Stimulated activated CD8-positive, alpha-beta memory T cell treated with anti-CD3 and anti-CD28 coated beads, Interleukin-12 subunit alpha, Interleukin-12 subunit beta, amount 100 ng/mL, for 1 hour (primary cell): ENCODE results near the gene TDRD6.
A peak's percentile ranks its signal among the peaks of the same experiment; 100 is the strongest.
"Not testable (repeated sequence)": the region's sequence is repeated elsewhere in the genome, so short reads cannot be mapped to it uniquely, and the experiment has no call there.

Experiments used
- DNase-seq: peaks from one replicate; pipeline ENCODE4 v3.0.0-alpha.2; 2020; ENCODE audit warnings: low read depth

TDRD6 gene

GRCh38 chr6:46687619-46688097 lies at the start of gene TDRD6:
TDRD6 (plus strand) TSS chr6:46687885; CDS start chr6:46688129, 244 bp downstream.
- no peak for DNase-seq

- no peak for DNase-seq
Measured at GRCh38 chr6:46637933-46638332, 49.8 kb upstream of the TDRD6 start.

DNA sequence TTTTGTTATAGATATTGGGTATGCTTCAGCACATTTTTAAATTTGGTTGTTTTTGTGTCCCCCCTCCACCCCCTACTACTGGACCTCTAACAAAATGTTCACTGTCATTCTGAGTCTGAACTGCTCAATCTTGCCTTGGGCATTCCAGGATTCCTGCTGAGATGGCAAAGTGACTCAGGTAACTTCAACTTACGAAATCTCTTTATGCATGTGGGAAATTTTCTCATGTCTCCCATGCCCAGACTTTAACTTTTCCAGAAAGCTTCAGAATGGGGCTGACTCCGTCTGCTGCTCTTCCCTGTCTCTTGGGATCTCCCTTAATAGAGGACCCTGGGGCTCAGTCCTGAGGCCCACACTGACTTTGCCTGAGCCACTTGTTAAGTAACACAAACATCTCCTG lies 49.0 kb upstream of the TDRD6 start:
- no peak for DNase-seq

- DNase-seq, result no peak
Measured at GRCh38 chr6:46642928-46643751, 44.5 kb upstream of the TDRD6 start.

DNA sequence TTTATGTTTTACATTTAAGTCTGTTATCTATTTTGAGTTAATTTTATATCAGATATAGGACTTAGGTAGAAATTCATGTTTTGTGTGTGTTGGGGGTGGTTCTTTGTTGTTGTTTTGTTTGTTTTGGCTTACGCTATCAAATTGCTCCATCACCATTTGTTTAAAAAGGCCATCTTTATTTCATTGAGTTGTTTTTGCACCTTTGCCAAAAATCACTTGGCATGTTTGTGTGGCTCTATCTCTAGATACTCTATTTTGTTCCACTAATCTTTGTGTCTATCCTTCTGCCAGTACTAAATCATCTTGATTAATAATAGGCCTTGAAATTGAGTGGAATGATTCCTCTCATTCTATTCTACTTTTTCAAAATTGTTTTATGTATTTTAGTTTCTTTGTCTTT lies 42.4 kb upstream of the TDRD6 start:
- DNase-seq, result no peak

- not testable (repeated sequence) for DNase-seq
Measured at GRCh38 chr6:46648108-46648507, 39.6 kb upstream of the TDRD6 start.

DNA sequence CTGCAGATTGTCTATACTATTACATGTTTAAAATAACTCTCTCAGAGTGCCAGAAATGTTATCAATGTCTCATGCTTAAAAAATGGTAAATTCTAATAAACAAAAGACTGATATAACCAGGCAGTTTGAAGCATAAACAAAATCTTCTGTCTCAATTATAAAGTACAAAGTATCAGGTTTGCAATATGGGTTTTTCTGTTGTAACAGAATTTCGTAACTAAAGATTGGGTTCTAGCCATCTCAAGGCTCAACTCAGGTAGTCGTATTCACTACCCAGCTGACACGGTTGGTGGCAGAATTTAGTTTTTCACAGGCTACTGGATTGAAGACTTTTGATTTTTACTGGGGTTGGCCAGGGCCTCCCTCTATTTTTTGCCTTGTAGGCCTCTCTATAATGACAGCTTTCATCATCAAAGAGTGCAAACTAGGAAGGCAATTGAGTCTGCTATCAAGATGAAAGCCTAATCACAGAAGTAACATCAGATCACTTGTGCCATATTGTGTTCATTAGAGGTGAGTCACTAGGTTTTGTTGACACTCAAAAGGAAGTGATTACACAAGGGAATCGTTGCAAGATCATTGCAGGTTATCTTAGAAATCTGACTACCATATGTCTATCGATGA lies 38.7 kb upstream of the TDRD6 start:
- DNase-seq, result no peak

DNA sequence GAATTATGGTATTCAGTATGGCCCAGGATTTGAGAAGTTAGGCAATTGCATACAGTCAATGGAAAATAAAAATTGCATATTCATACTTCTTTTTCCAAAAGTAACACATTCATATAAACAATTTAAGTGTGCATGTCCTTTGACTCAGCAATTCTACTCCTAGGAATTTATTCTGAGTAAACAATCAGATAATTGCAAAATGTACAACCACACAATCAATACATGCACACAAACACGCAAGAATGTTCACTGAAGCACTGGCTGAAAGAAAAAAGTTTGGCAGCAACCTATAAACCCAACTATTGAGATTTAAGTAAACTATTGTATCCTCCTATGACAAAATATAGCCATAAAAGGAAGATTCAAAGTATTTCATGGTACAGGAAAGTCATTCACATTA lies 36.7 kb upstream of the TDRD6 start:
- no peak for DNase-seq

DNA sequence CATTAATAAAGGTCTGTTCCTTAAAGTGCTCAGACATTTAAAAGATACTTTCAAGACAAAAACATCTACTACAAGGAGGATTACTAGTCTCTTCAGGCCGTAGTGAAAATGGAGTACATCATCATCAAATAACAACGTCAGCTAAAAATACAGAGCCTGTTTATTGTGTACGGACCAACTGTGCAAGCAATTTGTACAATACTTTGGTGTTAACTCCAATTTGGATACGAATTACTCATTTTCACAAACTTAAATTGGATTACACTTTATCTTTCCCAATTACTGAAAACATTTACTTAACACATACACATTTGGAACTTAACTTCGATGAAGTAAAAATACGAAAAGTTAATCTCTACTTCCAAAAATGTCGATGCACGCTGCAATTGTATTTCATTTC lies 35.9 kb upstream of the TDRD6 start:
- DNase-seq, result no peak

- no peak for DNase-seq
Measured at GRCh38 chr6:46652232-46652602, 35.5 kb upstream of the TDRD6 start.

DNA sequence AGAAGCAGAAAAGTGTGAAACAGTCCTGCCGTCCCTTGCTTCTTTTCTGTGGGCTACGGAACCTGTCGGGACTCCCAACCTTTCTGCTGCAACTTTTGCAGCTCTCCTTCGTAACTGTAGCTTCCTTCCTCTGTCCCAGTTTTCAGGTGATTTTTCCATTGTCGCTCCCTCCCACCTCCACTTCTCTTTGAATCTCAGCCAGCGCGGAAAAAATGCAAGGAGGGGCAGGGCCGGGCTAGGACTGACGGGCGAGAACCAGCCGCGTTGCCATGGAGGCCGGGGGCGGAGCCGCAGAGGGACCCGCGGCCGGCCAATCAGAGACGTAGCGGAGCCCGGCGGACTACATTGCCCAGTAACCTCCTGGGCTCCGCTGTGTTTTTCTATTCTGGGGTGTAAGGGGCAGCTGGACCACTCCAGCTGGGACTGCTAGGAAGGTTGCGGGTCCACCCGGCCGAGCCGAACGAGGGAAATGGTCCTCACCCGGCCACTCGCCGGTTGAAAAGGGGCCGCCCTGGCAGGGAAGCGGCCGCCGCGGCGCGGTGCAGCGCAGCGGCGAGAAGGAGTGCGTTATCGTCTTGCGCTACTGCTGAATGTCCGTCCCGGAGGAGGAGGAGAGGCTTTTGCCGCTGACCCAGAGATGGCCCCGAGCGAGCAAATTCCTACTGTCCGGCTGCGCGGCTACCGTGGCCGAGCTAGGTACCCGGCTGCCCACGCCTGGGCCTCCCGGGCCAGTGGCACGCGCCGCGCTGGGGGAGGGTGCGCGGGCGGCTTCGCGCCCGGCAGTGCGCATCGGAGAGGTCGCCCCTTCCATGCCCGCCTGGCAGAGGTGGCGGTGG lies 34.9 kb upstream of the TDRD6 start, which contains the start of the genes CYP39A1 and SLC25A27:
Gene CYP39A1, minus strand, starts transcription at position 216 of the 836 bp plus-strand sequence. CDS start 236 bp downstream, outside the sequence.
Gene SLC25A27, plus strand, starts transcription at position 373 of the 836 bp plus-strand sequence. Its CDS starts 218 bp downstream, at position 591.
- peak; percentile 66 for DNase-seq

DNA sequence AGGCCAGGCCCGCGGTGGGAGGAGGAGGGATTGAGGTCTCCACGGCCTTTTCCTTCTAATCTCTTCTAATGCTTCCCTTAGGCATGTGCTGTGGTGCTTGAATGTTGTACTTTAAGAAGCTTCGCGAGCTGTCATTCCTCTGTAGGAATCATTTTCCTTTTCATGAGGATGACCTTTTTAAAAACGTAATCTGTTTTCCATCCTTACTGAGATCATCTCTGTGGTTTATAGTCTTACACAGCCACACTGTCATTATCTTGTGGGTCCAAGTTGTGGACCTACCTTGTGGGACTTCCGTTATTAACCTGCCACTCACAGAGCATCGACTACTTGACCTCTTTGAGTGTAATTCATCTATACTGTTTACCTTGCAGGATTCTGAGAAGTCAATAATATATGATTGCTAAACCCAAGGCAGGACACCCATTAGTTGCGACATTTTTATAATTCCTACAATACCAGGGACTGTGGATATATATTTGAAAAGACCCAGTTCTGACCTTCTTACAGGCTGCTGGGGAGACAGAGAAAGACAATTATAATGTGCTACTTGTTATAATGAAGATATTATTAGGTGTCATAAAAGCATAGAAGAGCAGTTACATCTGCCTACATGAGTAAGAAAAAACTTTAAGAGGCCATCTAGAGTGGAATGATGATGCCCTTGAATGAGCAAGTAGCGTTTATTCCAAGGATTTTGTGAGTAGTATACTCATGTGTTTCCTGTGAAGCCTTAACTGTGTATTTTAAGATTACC lies 34.1 kb upstream of the TDRD6 start:
- no peak for DNase-seq

DNA sequence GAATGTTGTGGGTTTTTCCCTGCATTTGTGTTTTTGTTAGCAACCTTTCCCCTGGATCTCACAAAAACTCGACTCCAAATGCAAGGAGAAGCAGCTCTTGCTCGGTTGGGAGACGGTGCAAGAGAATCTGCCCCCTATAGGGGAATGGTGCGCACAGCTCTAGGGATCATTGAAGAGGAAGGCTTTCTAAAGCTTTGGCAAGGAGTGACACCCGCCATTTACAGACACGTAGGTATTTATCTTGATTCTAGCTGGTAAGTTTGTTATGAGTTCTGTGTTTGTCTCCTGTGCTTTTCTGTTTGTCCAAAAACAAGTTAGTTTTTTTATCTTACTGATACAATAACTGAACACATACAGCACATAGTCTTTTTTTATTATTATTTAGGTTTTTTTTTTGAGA lies 31.9 kb upstream of the TDRD6 start:
- no peak for DNase-seq

- DNase-seq, result no peak
Measured at GRCh38 chr6:46657642-46658041, 30.0 kb upstream of the TDRD6 start.

GRCh38 chr6:46661483-46661882 lies 26.2 kb upstream of the TDRD6 start:
- DNase-seq, result no peak

- DNase-seq, result no peak
Measured at GRCh38 chr6:46667377-46667776, 20.3 kb upstream of the TDRD6 start.

DNA sequence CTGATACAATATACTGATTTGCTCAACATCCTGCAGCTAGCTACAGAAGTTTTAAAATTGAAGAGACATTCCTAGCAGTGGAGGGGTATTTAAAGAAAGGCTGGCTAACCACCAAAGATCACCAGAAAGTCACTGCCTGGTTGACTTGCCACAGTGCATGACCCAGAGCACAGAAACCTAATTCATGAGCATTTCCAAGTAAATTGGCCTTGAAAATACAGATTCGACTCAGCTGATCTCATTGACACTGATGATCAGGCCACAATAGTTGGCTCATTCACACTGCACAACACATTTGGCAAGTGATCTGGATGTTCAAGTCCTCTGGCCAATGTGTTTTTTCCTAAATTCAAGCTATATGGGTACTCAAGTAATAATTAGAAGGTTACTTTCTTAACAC lies 13.3 kb upstream of the TDRD6 start:
- DNase-seq, result no peak

- DNase-seq, result no peak
Measured at GRCh38 chr6:46676604-46677313, 10.9 kb upstream of the TDRD6 start.

GRCh38 chr6:46677314-46677654 lies 10.4 kb upstream of the TDRD6 start:
- DNase-seq, result no peak

DNA sequence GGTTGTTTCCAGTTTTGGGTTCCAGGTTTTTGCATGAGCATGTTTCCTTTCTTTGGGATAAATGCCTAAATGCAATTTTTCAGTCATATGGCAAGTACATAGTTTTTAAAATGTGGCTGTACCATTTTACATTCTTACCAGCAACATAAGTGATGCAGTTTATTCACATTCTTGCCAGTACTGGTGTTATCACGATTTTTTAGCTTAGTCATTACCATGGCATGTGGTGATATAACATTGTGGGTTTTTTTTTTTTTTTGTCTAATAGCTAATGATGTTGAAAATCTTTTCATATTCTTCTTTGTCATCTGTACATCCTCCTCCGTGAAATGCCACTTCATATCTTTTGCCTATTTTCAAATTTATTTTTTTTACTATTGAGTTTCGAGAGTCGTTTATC lies 2.9 kb upstream of the TDRD6 start:
- DNase-seq, result no peak
